Femur (tissue), 1 donor: ENCODE data around the gene QRICH1.

Experiments used
- DNase-seq: peaks from one replicate; pipeline ENCODE4 v3.0.0-alpha.2; 2017

QRICH1 gene

DNA sequence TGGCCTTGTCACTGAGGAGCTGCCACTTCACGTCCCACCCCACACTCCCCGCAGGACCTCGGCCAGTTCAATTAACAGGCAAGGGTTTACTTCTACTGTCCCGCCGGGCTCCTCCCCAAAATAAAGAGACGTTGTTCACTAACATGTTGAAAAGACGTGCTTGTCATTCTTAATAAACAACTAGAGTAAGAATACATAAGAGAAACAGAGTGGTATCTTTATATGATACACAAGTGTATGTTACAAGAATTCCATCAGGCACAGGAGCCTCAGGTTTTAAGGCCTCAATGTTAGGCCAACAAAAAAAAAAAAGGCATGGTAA lies 64.3 kb downstream of the QRICH1 start:
- DNase-seq: no peak

- DNase-seq: peak; percentile 97
These were observed 65.0 kb downstream of the QRICH1 start, which contains the start of gene IMPDH2 for GRCh38 chr3:49028673-49029562. Gene IMPDH2 (minus strand): TSS chr3:49029398. CDS start chr3:49029350, 48 bp downstream.

DNA sequence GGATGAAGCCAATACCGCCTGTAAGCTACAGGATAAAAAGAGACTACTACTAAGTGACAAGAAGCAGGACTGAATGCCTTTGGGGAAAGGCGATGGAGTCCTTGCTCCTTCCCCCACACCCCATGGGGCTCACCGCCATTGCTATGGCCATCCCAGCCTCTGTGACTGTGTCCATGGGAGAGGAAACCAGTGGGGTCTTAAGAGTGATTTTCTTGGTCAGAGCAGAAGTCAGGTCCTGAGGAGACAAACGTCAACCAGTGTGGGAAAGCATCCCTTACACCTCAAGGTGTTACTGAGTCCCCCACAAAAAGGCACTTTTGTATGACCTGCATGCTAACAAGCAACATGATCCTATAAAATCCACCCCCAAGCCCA lies 65.6 kb downstream of the QRICH1 start:
- DNase-seq: no peak

DNA sequence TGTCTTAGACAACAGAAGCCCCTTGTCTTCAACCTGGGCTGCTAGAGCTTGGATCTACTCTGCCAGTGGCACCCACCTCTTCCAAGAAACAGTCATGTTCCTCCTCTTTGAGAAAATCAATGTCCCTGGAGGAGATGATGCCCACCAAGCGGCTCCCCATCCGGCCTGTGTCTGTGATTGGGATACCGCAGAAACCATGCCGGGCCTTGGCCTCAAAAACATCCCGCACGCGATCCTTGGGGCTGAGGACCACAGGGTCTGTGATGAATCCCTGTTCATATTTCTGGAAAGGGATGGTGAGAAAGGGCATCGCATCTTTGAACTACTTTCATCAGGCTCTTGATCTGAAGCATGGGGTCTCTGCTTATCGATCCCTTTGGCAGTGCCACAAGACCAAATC lies 66.2 kb downstream of the QRICH1 start:
- no peak for DNase-seq

- no peak for DNase-seq
These were observed 67.3 kb downstream of the QRICH1 start for GRCh38 chr3:49026536-49026935.

DNA sequence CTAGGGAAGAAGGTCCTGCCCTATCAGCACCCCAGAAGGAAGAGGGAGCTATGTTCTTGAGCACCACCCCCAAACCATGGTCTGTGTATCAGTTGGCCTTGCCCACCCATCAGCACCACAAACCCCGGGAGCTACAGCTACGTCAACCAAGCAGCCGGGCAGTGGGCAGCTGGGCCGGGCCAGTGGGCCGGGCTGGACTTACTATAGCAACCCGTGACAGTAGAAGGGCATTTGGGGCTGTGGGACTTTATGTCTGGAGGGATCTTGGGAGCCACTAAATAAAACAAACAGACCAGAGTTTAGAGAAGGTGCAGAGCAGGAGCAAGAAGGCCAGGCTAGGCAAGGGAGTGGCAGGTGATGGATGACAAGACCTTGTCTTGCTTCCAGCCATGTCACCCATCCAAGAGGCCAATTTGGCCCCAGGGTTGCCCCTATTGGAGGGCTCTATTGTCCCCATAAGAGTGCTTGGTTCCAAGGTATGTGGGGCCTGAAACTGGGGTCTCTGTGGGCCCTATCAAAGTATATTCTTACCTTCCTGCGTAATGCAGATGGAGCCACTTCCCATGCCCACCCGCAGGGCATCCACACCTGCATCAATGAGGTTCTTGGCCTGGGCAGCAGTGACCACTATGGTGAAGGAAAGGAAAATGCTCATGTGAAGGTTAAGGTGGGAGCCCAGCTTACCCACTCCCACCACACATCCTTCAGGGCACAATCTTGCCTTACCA lies 67.9 kb downstream of the QRICH1 start:
- no peak for DNase-seq

GRCh38 chr3:49025005-49025792 lies 68.7 kb downstream of the QRICH1 start:
- no peak for DNase-seq

DNA sequence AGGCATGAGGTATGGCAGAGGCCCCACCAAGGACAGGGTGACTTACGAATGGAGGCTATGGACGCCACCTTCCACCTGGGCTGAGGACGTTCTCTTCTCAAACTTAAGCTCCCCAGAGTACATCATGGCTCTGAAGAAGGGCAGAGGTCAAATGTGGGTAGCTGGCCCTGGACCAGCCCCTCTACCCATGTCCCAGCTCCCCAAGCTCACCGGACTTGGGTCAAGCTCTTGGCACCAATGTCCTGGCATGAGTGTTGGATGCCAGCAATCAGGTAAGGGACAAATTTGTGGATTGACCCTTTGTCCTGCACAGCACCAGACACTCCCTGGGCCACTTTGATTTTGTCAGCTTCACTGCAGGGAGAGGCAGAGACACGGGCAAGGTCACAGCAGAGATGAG lies 69.4 kb downstream of the QRICH1 start:
- DNase-seq: peak; percentile 18

DNA sequence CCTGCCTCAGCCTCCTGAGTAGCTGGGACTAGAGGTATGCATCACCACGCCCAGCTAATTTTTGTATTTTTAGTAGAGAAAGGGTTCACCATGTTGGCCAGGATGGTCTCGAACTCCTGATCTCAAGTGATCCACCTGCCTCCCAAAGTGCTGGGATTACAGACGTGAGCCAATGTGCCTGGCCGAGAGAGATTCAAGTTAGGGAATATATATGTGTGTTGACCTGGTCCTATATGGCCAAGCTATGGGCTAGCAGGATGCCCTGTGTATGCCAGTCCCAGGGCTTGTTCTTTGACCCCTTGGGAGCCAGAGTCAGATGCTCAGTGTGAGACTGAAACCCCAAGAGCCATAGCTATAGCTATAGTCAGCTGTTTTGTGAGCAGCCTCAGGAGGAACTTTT lies 70.1 kb downstream of the QRICH1 start:
- DNase-seq: no peak

DNA sequence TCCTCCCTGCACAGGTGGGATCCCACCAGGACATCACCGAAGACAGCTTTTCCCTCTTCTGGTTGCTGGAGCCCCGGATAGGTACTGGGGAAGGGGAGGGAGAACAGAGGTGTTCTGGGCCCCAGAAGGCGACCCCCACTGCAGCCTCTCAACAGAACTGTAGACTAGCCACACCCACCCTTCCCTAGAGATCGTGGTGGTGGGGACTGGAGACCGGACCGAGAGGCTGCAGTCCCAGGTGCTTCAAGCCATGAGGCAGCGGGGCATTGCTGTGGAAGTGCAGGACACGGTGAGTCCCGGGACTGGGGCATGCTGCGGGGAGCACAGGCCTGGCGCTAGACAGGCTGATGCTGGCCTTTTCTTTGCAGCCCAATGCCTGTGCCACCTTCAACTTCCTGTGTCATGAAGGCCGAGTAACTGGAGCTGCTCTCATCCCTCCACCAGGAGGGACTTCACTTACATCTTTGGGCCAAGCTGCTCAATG lies 71.1 kb downstream of the QRICH1 start:
- DNase-seq: peak; percentile 41

DNA sequence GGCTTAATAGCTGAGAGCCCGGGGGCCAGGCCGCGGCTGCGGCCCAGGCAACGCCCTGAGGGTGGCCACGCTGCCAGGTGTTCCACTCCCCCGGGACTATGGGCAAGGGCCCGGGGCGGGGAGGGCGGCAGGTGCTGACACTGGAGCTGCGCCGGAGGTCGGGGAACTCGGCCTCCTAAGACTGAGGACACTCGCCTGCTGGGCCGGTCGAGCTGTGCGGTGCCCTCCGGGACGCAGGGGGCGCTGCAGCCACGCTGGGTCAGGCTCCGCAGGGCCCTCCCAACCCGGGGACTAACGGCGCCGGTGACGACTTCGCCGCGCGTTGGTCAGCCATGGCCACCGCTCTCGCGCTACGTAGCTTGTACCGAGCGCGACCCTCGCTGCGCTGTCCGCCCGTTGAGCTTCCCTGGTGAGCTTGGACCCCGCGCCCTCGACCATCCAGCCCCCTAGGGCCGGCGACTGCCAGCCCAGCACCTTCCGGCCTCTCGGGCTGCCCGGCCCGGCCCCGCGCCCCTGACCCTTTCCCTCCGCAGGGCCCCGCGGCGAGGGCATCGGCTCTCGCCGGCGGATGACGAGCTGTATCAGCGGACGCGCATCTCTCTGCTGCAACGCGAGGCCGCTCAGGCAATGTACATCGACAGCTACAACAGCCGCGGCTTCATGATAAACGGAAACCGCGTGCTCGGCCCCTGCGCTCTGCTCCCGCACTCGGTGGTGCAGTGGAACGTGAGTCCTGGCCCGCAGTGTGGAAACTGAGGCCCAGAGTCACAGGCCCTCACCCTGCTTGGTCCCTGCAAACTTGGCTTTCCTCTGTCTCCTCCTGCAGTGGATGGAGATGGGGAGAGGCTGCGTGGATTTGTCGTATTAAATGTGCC lies 71.8 kb downstream of the QRICH1 start, which contains the start of gene NDUFAF3:
NDUFAF3 (plus strand) TSS at position 309 of the 875 bp plus-strand sequence; CDS start at position 333, 24 bp downstream.
- peak; percentile 96 for DNase-seq

- peak; percentile 99 for DNase-seq
These were observed 72.6 kb downstream of the QRICH1 start for GRCh38 chr3:49021213-49021812.

DNA sequence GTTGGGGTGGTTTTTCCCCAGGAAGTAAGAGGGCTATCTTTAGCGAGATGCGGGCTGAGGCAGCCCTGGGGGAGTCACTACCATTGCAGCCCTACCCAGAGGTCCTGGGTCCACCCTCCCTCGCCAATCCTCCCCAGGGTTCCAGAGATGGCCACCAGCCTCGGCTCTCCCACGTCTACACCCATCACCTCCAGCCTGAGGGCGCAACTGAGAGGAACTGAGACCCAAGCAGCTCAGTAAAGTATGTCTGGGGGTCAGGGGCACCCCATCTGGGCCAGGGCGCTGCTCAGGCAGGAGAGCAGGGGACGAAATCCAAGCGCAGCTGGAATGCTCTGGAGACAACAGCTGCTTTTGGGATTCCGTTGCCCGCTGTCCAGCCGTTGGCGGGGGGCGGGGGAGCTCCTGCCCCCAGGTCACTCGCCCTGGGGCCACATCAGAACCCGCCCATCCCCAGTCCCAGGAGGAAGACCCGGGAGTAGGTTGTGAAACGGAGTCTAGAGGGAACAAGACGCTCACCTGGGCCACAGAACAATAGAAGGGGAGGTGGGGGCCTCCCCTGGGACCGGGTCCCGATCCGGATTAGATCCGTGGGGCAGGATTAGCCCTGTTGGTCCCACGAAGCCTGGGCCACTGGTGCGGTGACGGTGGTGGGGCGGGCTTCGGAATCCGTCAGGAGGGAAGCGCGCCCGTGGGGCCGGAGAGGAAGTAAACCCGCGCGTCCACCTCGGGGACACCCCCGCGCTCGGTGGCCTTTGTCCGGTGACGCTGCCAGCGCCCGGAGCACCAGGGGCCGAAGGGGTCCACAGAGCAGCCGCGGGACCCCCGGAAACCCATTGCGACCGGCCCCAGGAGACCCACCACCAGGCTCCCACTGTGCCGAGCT lies 73.3 kb downstream of the QRICH1 start:
- DNase-seq: peak; percentile 65

GRCh38 chr3:49019941-49020329 lies 73.9 kb downstream of the QRICH1 start:
- no peak for DNase-seq

DNA sequence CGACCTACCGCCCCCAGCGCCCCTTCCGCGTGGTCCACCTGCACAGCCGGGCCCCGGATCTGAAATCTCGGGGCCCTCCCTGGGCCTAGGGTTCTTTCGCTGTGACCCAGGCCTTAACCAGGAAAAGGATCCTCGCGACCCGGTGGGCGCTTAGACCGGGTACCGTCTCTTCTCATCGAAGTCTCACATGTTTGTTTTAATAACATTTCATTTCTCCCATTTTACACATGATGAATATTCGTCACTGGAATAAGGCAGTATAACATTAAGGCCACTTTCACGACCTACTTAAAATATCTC lies 75.2 kb downstream of the QRICH1 start:
- DNase-seq: no peak

DNA sequence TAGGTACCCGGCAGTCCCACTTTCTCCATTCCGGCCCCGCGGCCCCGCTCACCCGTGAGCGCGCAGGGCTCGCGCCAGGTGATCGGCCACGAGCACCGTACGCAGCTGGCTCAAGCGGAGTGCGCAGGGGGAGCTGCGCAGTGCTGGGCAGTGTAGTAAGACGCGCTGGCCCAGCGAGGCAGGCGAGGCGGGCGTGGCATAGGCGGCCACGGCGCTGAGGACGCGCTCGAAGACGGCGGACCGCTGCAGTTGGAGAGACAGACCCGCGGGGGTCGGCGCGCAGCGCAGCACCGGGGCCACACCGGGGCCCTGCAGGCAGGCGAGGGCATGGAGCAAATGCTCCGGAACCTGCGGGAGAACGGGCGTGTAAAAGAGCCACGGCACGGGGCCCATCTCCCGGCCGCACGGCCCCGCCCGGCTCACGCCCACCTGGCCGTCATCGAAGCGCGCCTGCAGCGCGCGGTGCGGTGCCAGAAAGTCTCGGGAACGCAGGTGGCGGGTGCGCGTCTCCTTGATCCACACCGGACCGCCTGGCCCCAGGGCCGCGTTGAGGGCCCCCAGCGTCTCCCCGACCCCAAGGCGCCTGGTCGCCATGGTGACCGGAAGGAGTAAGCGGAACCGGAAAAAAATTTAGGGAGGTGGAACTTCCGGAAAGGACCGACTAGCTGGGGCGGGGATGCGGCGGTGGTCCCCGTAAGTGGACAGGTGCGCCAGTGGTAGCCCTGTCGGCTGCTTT lies 75.7 kb downstream of the QRICH1 start, which contains the start of gene DALRD3:
DALRD3 (minus strand) TSS at position 610 of the 736 bp plus-strand sequence; CDS start at position 594, 16 bp downstream.
- peak; percentile 80 for DNase-seq

- peak; percentile 30 for DNase-seq
These were observed 76.5 kb downstream of the QRICH1 start for GRCh38 chr3:49017229-49017970.

GRCh38 chr3:49016414-49017228 lies 77.2 kb downstream of the QRICH1 start:
- DNase-seq: peak; percentile 20
